H1 (cell line): ENCODE results near the gene RALA. TPM values are rescaled to one million over a fixed set of nuclear protein-coding genes. Genes with fewer than 3 reads are reported as not detected.

Source experiments
- CTCF ChIA-PET: fragments of 300-600 bp; sonication (Branson Sonifier 250); formaldehyde crosslinking; loops from one replicate; lab custom pipeline; 2021; ENCODE audit not compliant: partially characterized antibody; lab: Charles Lee
- POLR2A ChIA-PET: fragments of 300-600 bp; sonication (Branson Sonifier 250); formaldehyde crosslinking; loops from one replicate; lab custom pipeline; 2021; ENCODE audit warnings: inconsistent platforms; ENCODE audit not compliant: partially characterized antibody; lab: Charles Lee
- DNase-seq, 2 experiments: peaks; one replicate each; pipeline versions ENCODE4 v3.0.0 to v3.0.0-alpha.2; 2010 to 2022; ENCODE audit warnings: low spot score in 2 of 2, low read depth in 1 of 2, mixed read lengths in 1 of 2
- FAIRE-seq: peaks from 2 replicates; lab custom pipeline; 2011; peaks lifted over from hg19 to GRCh38; lab: Jason Lieb, UNC
- H2AFZ ChIP-seq: 2 replicates; pipeline ENCODE4 v1.8.1; 2012; ENCODE audit warnings: low read length, inconsistent platforms
- H2AK5ac ChIP-seq: 2 replicates; pipeline ENCODE4 v1.6.1; 2013; ENCODE audit warnings: low read depth, low read length
- H2BK120ac ChIP-seq: replicated peaks from 2 replicates; pipeline ENCODE3; 2013; ENCODE audit warnings: low read depth, low read length, inconsistent platforms
- H2BK12ac ChIP-seq: 2 replicates; pipeline ENCODE4 v1.6.1; 2013; ENCODE audit warnings: low read depth, low read length
- H2BK15ac ChIP-seq: 2 replicates; pipeline ENCODE4 v1.6.1; 2013; ENCODE audit warnings: low read length
- H2BK20ac ChIP-seq: 2 replicates; pipeline ENCODE4 v1.6.1; 2013; ENCODE audit warnings: low read length
- H2BK5ac ChIP-seq: 2 replicates; pipeline ENCODE4 v1.6.1; 2013; ENCODE audit warnings: low read depth, low read length
- H3K14ac ChIP-seq: 2 replicates; pipeline ENCODE4 v1.6.1; 2013; ENCODE audit warnings: inconsistent platforms; ENCODE audit not compliant: insufficient read length
- H3K18ac ChIP-seq: 2 replicates; pipeline ENCODE4 v1.6.1; 2013; ENCODE audit warnings: low read length; ENCODE audit errors: extremely low read depth
- H3K23ac ChIP-seq: 2 replicates; pipeline ENCODE4 v1.6.1; 2013; ENCODE audit warnings: inconsistent platforms; ENCODE audit not compliant: insufficient read length
- H3K23me2 ChIP-seq: 2 replicates; pipeline ENCODE4 v1.6.1; 2013; ENCODE audit warnings: low read depth, low read length
- H3K27ac ChIP-seq: 2 replicates; pipeline ENCODE4 v1.6.1; 2011; ENCODE audit warnings: low read depth, low read length, inconsistent platforms
- H3K27me3 ChIP-seq, 4 experiments: replicated peaks in 1 of 4; 1 replicate in 1 of 4; 2 replicates in 3 of 4; pipeline versions ENCODE4 v1.6.1 to v1.8.1; 2011 to 2013; ENCODE audit warnings: low read length in 3 of 4, mild to moderate bottlenecking in 3 of 4, inconsistent platforms in 2 of 4, mixed read lengths in 2 of 4, moderate library complexity in 1 of 4; ENCODE audit not compliant: control insufficient read depth in 3 of 4, insufficient read depth in 3 of 4; ENCODE audit errors: extremely low read depth in 1 of 4
- H3K36me3 ChIP-seq, 4 experiments: 2 replicates each; pipeline versions ENCODE4 v1.6.1 to v1.8.1; 2011 to 2013; ENCODE audit warnings: mild to moderate bottlenecking in 4 of 4, low read length in 3 of 4, moderate library complexity in 2 of 4, control low read depth in 1 of 4, inconsistent platforms in 1 of 4; ENCODE audit not compliant: insufficient read depth in 4 of 4, control insufficient read depth in 2 of 4
- H3K4ac ChIP-seq: replicated peaks from 2 replicates; pipeline ENCODE3; 2013; ENCODE audit warnings: low read length, low read depth, mixed read lengths, inconsistent platforms; ENCODE audit not compliant: insufficient read length
- H3K4me1 ChIP-seq, 4 experiments: replicated peaks in 1 of 4; 1 replicate in 1 of 4; 2 replicates in 3 of 4; pipeline versions ENCODE4 v1.6.1 to v1.8.1; 2011 to 2013; ENCODE audit warnings: low read length in 3 of 4, inconsistent platforms in 2 of 4, mixed read lengths in 1 of 4; ENCODE audit not compliant: insufficient read depth in 4 of 4, control insufficient read depth in 3 of 4
- H3K4me2 ChIP-seq, 2 experiments: 2 replicates each; pipeline versions ENCODE4 v1.6.1 to v1.8.1; 2011 to 2013; ENCODE audit warnings: low read depth in 2 of 2, low read length in 2 of 2, control low read depth in 1 of 2, inconsistent platforms in 1 of 2, mild to moderate bottlenecking in 1 of 2; ENCODE audit not compliant: insufficient read depth in 1 of 2
- H3K4me3 ChIP-seq, 4 experiments: fragments of 200-600, 300-600 bp in 1 of 4; sonication (generic), shearing (Covaris generic), sonication (Bioruptor Twin) in 1 of 4; 2 replicates each; pipeline versions ENCODE4 v1.5.1 to v1.8.1; 2011 to 2016; ENCODE audit warnings: low read length in 4 of 4, low read depth in 3 of 4, control low read depth in 2 of 4, inconsistent platforms in 2 of 4, mild to moderate bottlenecking in 2 of 4, mixed read lengths in 1 of 4, moderate library complexity in 1 of 4; ENCODE audit not compliant: insufficient read depth in 2 of 4; ENCODE audit errors: extremely low read depth in 1 of 4
- H3K56ac ChIP-seq: replicated peaks from 2 replicates; pipeline ENCODE3; 2013; ENCODE audit warnings: low read depth, mild to moderate bottlenecking, mixed read lengths, low read length, inconsistent platforms; ENCODE audit not compliant: insufficient read length
- H3K79me1 ChIP-seq: 2 replicates; pipeline ENCODE4 v1.6.1; 2013; ENCODE audit warnings: low read depth, low read length, control low read depth
- H3K79me2 ChIP-seq, 2 experiments: 2 replicates each; pipeline versions ENCODE4 v1.6.1 to v1.8.1; 2012 to 2013; ENCODE audit warnings: low read length in 2 of 2, mild to moderate bottlenecking in 2 of 2, inconsistent platforms in 1 of 2; ENCODE audit not compliant: insufficient read depth in 2 of 2, control insufficient read depth in 1 of 2
- H3K9ac ChIP-seq, 4 experiments: replicated peaks in 1 of 4; 1 replicate in 1 of 4; 2 replicates in 3 of 4; pipeline versions ENCODE4 v1.6.1 to v1.8.1; 2011 to 2013; ENCODE audit warnings: low read depth in 3 of 4, low read length in 3 of 4, control low read depth in 2 of 4, mild to moderate bottlenecking in 2 of 4, moderate library complexity in 2 of 4, inconsistent platforms in 1 of 4; ENCODE audit errors: extremely low read depth in 1 of 4
- H3K9me3 ChIP-seq, 2 experiments: 2 replicates each; pipeline versions ENCODE4 v1.6.1 to v1.8.1; 2012 to 2013; ENCODE audit warnings: mild to moderate bottlenecking in 2 of 2, moderate library complexity in 2 of 2, control low read depth in 1 of 2, inconsistent platforms in 1 of 2, low read depth in 1 of 2, low read length in 1 of 2, mixed read lengths in 1 of 2; ENCODE audit not compliant: insufficient read depth in 2 of 2
- H4K20me1 ChIP-seq, 2 experiments: replicated peaks in 1 of 2; 2 replicates each; pipeline versions ENCODE3 to v1.8.1; 2011 to 2013; ENCODE audit warnings: inconsistent platforms in 2 of 2, low read length in 2 of 2, mild to moderate bottlenecking in 1 of 2; ENCODE audit not compliant: insufficient read depth in 2 of 2, control insufficient read depth in 1 of 2
- H4K5ac ChIP-seq: 2 replicates; pipeline ENCODE4 v1.6.1; 2013; ENCODE audit warnings: low read length, low read depth, mixed read lengths, inconsistent platforms; ENCODE audit not compliant: insufficient read length
- H4K8ac ChIP-seq: 2 replicates; pipeline ENCODE4 v1.8.0; 2013; ENCODE audit warnings: mild to moderate bottlenecking, moderate library complexity, low read length, inconsistent platforms; ENCODE audit not compliant: insufficient read depth; ENCODE audit errors: extremely low read depth
- H4K91ac ChIP-seq: replicated peaks from 2 replicates; pipeline ENCODE3; 2013; ENCODE audit warnings: low read length, mixed read lengths, inconsistent platforms; ENCODE audit not compliant: insufficient read length
- CBX5 ChIP-seq: fragments of 300-800, 300-1000 bp; sonication (generic); IDR thresholded peaks from 2 replicates; pipeline ENCODE4 v1.7.1; 2016; ENCODE audit warnings: antibody characterized with exemption, low read length, low read depth
- CBX8 ChIP-seq: fragments of 300-800, 300-1000 bp; sonication (generic); IDR thresholded peaks from 2 replicates; pipeline ENCODE4 v1.7.1; 2016; ENCODE audit warnings: low read depth, low read length, borderline replicate concordance
- EGR1 ChIP-seq: IDR thresholded peaks from 2 replicates; pipeline ENCODE4 v1.6.1; 2011; ENCODE audit warnings: low read depth, low read length, borderline replicate concordance
- KDM4A ChIP-seq: IDR thresholded peaks from one replicate; pipeline ENCODE4 v1.7.1; 2012; ENCODE audit warnings: low read depth, mild to moderate bottlenecking, moderate library complexity, low read length, inconsistent platforms; ENCODE audit not compliant: severe bottlenecking
- PHF8 ChIP-seq: fragments of 200-600 bp; sonication (generic); conservative IDR thresholded peaks from 2 replicates; pipeline ENCODE4 v1.7.1; 2012; ENCODE audit warnings: low read depth, mild to moderate bottlenecking, inconsistent platforms, low read length, moderate library complexity
- POLR2A ChIP-seq, 2 experiments: IDR thresholded peaks; 1 replicate in 1 of 2; 2 replicates in 1 of 2; pipeline ENCODE4 v1.6.1; 2011; ENCODE audit warnings: low read depth in 2 of 2, low read length in 2 of 2, mild to moderate bottlenecking in 2 of 2; ENCODE audit errors: control extremely low read depth in 1 of 2
- POU5F1 ChIP-seq: IDR thresholded peaks from 2 replicates; pipeline ENCODE4 v1.6.1; 2011; ENCODE audit warnings: low read depth, mild to moderate bottlenecking, low read length, moderate library complexity
- SIN3A ChIP-seq, 2 experiments: IDR thresholded peaks in 1 of 2; conservative IDR thresholded peaks in 1 of 2; 2 replicates each; pipeline ENCODE4 v1.6.1; 2011 to 2012; ENCODE audit warnings: low read length in 2 of 2, improper control_type of control experiment in 1 of 2, low read depth in 1 of 2, mild to moderate bottlenecking in 1 of 2
- SIRT6 ChIP-seq: IDR thresholded peaks from one replicate; pipeline ENCODE4 v1.7.1; 2012; ENCODE audit warnings: low read length, inconsistent platforms
- SIX5 ChIP-seq: IDR thresholded peaks from 2 replicates; pipeline ENCODE4 v1.6.1; 2011; ENCODE audit warnings: mild to moderate bottlenecking, low read depth, low read length
- SP1 ChIP-seq: IDR thresholded peaks from 2 replicates; pipeline ENCODE4 v1.6.1; 2011; ENCODE audit warnings: low read depth, low read length
- SRF ChIP-seq: IDR thresholded peaks from 2 replicates; pipeline ENCODE4 v1.6.1; 2011; ENCODE audit warnings: mild to moderate bottlenecking, low read depth, low read length, moderate library complexity
- TBP ChIP-seq: IDR thresholded peaks from 2 replicates; pipeline ENCODE4 v1.6.1; 2011; ENCODE audit warnings: low read depth, low read length, improper control_type of control experiment
- ZNF274 ChIP-seq: IDR thresholded peaks from 2 replicates; pipeline ENCODE4 v1.7.0; 2012; ENCODE audit warnings: low read length, borderline replicate concordance; ENCODE audit errors: extremely low read depth
- WGBS, 2 experiments: shearing (Covaris generic) in 1 of 2; methylation state at CpG; one replicate each; pipeline versions ENCODE4 v1.1.6 to v1.1.7; 2013 to 2015; ENCODE audit warnings: low lambda C conversion rate in 2 of 2, mixed read lengths in 2 of 2, inconsistent platforms in 1 of 2, low coverage in 1 of 2, missing lambda C conversion rate in 1 of 2; ENCODE audit not compliant: insufficient replicate concordance in 2 of 2, insufficient coverage in 1 of 2, insufficient read length in 1 of 2; ENCODE audit errors: extremely low coverage in 1 of 2, missing lambda C conversion rate in 1 of 2; 5-methylcytosine and 5-hydroxymethylcytosine counted together
- polyA plus RNA-seq, 7 experiments: library from polyadenylated mRNA; depleted of rRNA in 3 of 7; stranded (reverse) in 5 of 7; unstranded in 2 of 7; fragments of >200 nt in 5 of 7; fragments of 200-250 nt in 2 of 7; gene quantifications; 1 replicate in 5 of 7; 2 replicates in 1 of 7; 4 replicates in 1 of 7; pipeline versions ENCODE4 v1.2.1 to v1.2.3, GENCODE V29; 2011 to 2013; ENCODE audit warnings: missing spikeins in 2 of 7, mixed read lengths in 2 of 7
- total RNA-seq: library from RNA; stranded (reverse); fragmentation: NEBNext Ultra II Directional; extraction: Animal tissue kit (Norgen Biotek cat#: 25700); gene quantifications from 2 replicates; pipeline ENCODE4 v1.2.1, GENCODE V29; 2021

RALA gene
- total and polyA plus RNA-seq, 2 of the 8 experiments (the other 6 are each of a cell fraction or from before 2014, with no cell fraction given): 24.1 to 72.8 TPM

- ChIA-PET POLR2A (interaction anchor here (0.6 to 1.1 kb wide), 2 partner anchors 63 to 195 kb away, joined by 3 read pairs; partner anchors contain the start of gene RALA), CTCF (interaction anchor here (0.9 to 2.0 kb wide), 4 partner anchors 13 to 106 kb away, joined by 3 to 7 read pairs (median 4); no protein-coding TSS in a partner anchor)
- Histone ChIP-seq H4K8ac (no peak overlapping the region), H2BK15ac (no peak overlapping the region), H2BK120ac (no peak overlapping the region), H3K4me2 (no peak overlapping the region), H3K79me2 (peaks cover 0 to 43% of the 10 kb centered on the region in 2 experiments; a peak in 2 of 4 replicates), H3K18ac (no peak overlapping the region), H3K27me3 (no peaks in the 10 kb centered on the region), H3K79me1 (peaks cover 7% of the 10 kb centered on the region), H3K27ac (no peak overlapping the region), H3K4ac (no peak overlapping the region), H2BK20ac (no peak overlapping the region), H3K23ac (no peak overlapping the region), H2AFZ (no peak overlapping the region), H3K4me3 (no peak overlapping the region), H2BK12ac (no peak overlapping the region), H3K9ac (no peak overlapping the region), H2BK5ac (no peak overlapping the region), H3K56ac (no peak overlapping the region), H3K9me3 (no peaks in the 10 kb centered on the region), H4K5ac (no peak overlapping the region), H4K91ac (no peak overlapping the region), H4K20me1 (peaks cover 0 to 2% of the 10 kb centered on the region in 2 experiments), H3K14ac (no peak overlapping the region), H3K4me1 (peaks cover 0 to 2% (median under 1%) of the 10 kb centered on the region in 4 experiments; a peak in 3 of 7 replicates), H3K36me3 (peaks cover 0 to 10% (median 4%) of the 10 kb centered on the region in 4 experiments; a peak in 4 of 8 replicates), H2AK5ac (no peak overlapping the region), H3K23me2 (no peaks in the 10 kb centered on the region)
- DNase-seq (no peak), FAIRE-seq (no peak)
- 90% methylated on average over 3 of the region's 3 CpGs; no CpG with 5 or more reads in 1 of the 2 experiments for WGBS, 2 experiments
- TF ChIP-seq POLR2A (IDR thresholded peaks at IDR 0.05; ENCODE audit: control extremely low read depth in 1 of 2, low read depth in 2 of 2, low read length in 2 of 2) (no peak), SIN3A (conservative IDR thresholded peaks at IDR 0.05 in 1 of 2, IDR thresholded peaks at IDR 0.05 in 1 of 2; ENCODE audit: low read depth in 1 of 2, low read length in 2 of 2) (no peak), CBX8 (no peak), SIRT6 (no peak), ZNF274 (no peak), SRF (no peak), EGR1 (no peak), SP1 (no peak), KDM4A (no peak), SIX5 (no peak), POU5F1 (no peak), PHF8 (no peak), CBX5 (no peak), TBP (no peak)
Measured at GRCh38 chr7:39686261-39686924, 63.0 kb downstream of the RALA start.
